ENCODE measurements around the gene HOXB4. TPM values are rescaled to one million over a fixed set of nuclear protein-coding genes. Genes with fewer than 3 reads are reported as not detected.

Gene HOXB4
- total RNA-seq, 1 experiment from 2014 or later = 11.3 TPM

DNA sequence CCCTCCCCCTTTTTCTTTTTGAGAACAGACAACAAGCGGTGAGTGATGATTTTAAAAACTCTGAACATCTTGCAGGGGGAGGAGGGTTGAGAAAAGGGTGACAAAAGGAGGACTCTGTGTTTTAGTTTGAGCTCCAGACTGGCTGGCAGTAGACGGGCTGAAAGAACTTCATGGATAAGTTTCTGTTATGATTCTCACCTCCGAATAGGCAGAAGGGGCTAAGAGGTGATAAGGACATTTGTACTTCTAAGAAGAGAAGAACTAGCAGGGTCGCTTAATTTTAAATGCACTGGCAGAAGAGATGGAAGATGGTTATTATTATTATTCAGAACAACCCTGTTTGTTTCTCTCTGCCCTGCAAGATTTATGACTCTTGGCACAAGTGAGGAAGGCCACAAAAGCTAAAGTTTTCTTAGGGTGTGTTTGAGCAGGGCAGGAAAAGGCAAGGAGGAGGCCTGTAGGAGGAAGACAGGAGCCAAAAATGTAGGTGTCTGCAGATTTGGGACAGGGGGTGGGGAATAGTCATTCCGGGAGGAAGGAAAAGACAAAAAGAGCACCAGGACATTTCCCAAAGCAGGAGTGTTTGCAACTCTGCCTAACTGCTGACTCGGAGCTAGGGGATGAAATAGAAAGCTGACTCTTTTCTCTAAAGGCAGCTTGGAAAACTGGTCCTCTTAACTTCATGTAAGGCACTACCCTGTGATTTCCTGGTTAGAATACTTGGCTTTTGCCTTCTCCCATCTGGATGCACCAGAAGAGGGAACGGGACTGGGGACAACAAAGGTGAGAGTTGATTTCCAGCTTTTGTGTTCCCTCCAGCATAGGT is 21.4 kb downstream of the HOXB4 start:
- Histone ChIP-seq H3K79me2 (ENCODE audit: insufficient read depth, low read length) (no peaks in the 10 kb centered on the region), H3K4me3 (replicated peaks in 1 of 2; ENCODE audit: low read depth in 1 of 2, low read length in 2 of 2) (no peak overlapping the region), H3K4me1 (ENCODE audit: control insufficient read depth in 1 of 2, insufficient read depth in 2 of 2, low read length in 2 of 2) (peaks cover 0 to 4% of the 10 kb centered on the region in 2 experiments; a peak in 1 of 4 replicates), H3K9me3 (ENCODE audit: control insufficient read depth in 1 of 2, insufficient read depth in 1 of 2, low read depth in 1 of 2, low read length in 2 of 2) (no peaks in the 10 kb centered on the region), H3K9ac (ENCODE audit: low read length) (no peak overlapping the region), H3K36me3 (ENCODE audit: control insufficient read depth in 1 of 2, insufficient read depth in 2 of 2, low read length in 2 of 2) (no peaks in the 10 kb centered on the region), H3K27me3 (ENCODE audit: insufficient read depth, low read length) (no peaks in the 10 kb centered on the region), H3K9me2 (ENCODE audit: insufficient read depth) (no peaks in the 10 kb centered on the region), H3K27ac (ENCODE audit: low read depth, low read length) (no peak overlapping the region), H2AFZ (ENCODE audit: low read depth, low read length, poor library complexity, severe bottlenecking) (no peak overlapping the region), H4K20me1 (ENCODE audit: insufficient read depth) (no peaks in the 10 kb centered on the region), H3K4me2 (ENCODE audit: low read length) (no peak overlapping the region)
- ChIA-PET RAD21 (ENCODE audit: low non-redundant PET in 1 of 2, low total read pairs in 2 of 2, uncharacterized antibody in 2 of 2, unreplicated experiment in 2 of 2) (no interaction called here), CTCF (no interaction called here), POLR2A (no interaction called here)
- TF ChIP-seq JUND (IDR thresholded peaks at IDR 0.05) (no peak), FOSL1 (IDR thresholded peaks at IDR 0.05; ENCODE audit: low read depth) (no peak), ELF1 (IDR thresholded peaks at IDR 0.05; ENCODE audit: borderline replicate concordance, low read depth) (no peak), POLR2AphosphoS5 (IDR thresholded peaks at IDR 0.05; ENCODE audit: low read depth, low read length) (no peak), ZFX (IDR thresholded peaks at IDR 0.05) (no peak), EZH2phosphoT487 (IDR thresholded peaks at IDR 0.05; ENCODE audit: borderline replicate concordance) (no peak), SIN3A (IDR thresholded peaks at IDR 0.05; ENCODE audit: low read depth) (no peak), EZH2 (IDR thresholded peaks at IDR 0.05) (no peak), ZNF274 (IDR thresholded peaks at IDR 0.05; ENCODE audit: low read depth, low read length) (no peak), SP1 (IDR thresholded peaks at IDR 0.05; ENCODE audit: low read depth) (no peak), RAD21 (IDR thresholded peaks at IDR 0.05; ENCODE audit: low read depth) (no peak), SRF (IDR thresholded peaks at IDR 0.05; ENCODE audit: low read depth) (no peak), POLR2A (IDR thresholded peaks at IDR 0.05; ENCODE audit: borderline replicate concordance, extremely low read depth, insufficient read depth, insufficient read length) (no peak)
- TF ChIP-seq, protein P1, sequence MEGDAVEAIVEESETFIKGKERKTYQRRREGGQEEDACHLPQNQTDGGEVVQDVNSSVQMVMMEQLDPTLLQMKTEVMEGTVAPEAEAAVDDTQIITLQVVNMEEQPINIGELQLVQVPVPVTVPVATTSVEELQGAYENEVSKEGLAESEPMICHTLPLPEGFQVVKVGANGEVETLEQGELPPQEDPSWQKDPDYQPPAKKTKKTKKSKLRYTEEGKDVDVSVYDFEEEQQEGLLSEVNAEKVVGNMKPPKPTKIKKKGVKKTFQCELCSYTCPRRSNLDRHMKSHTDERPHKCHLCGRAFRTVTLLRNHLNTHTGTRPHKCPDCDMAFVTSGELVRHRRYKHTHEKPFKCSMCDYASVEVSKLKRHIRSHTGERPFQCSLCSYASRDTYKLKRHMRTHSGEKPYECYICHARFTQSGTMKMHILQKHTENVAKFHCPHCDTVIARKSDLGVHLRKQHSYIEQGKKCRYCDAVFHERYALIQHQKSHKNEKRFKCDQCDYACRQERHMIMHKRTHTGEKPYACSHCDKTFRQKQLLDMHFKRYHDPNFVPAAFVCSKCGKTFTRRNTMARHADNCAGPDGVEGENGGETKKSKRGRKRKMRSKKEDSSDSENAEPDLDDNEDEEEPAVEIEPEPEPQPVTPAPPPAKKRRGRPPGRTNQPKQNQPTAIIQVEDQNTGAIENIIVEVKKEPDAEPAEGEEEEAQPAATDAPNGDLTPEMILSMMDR (IDR thresholded peaks at IDR 0.05 in 2 of 3, conservative IDR thresholded peaks at IDR 0.05 in 1 of 3; ENCODE audit: borderline replicate concordance in 1 of 3, insufficient read depth in 1 of 3, low read depth in 2 of 3, low read length in 2 of 3) = no peak
- TF ChIP-seq, protein P2, sequence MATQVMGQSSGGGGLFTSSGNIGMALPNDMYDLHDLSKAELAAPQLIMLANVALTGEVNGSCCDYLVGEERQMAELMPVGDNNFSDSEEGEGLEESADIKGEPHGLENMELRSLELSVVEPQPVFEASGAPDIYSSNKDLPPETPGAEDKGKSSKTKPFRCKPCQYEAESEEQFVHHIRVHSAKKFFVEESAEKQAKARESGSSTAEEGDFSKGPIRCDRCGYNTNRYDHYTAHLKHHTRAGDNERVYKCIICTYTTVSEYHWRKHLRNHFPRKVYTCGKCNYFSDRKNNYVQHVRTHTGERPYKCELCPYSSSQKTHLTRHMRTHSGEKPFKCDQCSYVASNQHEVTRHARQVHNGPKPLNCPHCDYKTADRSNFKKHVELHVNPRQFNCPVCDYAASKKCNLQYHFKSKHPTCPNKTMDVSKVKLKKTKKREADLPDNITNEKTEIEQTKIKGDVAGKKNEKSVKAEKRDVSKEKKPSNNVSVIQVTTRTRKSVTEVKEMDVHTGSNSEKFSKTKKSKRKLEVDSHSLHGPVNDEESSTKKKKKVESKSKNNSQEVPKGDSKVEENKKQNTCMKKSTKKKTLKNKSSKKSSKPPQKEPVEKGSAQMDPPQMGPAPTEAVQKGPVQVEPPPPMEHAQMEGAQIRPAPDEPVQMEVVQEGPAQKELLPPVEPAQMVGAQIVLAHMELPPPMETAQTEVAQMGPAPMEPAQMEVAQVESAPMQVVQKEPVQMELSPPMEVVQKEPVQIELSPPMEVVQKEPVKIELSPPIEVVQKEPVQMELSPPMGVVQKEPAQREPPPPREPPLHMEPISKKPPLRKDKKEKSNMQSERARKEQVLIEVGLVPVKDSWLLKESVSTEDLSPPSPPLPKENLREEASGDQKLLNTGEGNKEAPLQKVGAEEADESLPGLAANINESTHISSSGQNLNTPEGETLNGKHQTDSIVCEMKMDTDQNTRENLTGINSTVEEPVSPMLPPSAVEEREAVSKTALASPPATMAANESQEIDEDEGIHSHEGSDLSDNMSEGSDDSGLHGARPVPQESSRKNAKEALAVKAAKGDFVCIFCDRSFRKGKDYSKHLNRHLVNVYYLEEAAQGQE (IDR thresholded peaks at IDR 0.05; ENCODE audit: low read depth) = no peak
- TF ChIP-seq, protein P3, sequence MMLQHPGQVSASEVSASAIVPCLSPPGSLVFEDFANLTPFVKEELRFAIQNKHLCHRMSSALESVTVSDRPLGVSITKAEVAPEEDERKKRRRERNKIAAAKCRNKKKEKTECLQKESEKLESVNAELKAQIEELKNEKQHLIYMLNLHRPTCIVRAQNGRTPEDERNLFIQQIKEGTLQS (IDR thresholded peaks at IDR 0.05) = no peak
- TF ChIP-seq, protein P4, sequence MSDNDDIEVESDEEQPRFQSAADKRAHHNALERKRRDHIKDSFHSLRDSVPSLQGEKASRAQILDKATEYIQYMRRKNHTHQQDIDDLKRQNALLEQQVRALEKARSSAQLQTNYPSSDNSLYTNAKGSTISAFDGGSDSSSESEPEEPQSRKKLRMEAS (IDR thresholded peaks at IDR 0.05) = no peak
- intact Hi-C loops (cut with micrococcal nuclease) = no loop called here
- BruUV-seq (replicated peaks) = no TSS peak
- DNase-seq (ENCODE audit: low read depth, low spot score) (no peak), ATAC-seq (no peak)
